DMS 273 treated with DMSO at 0.1 percent for 48 hours (cell line): ENCODE measurements around the gene DGKI.
"Not testable (repeated sequence)": the region's sequence is repeated elsewhere in the genome, so short reads cannot be mapped to it uniquely, and the experiment has no call there.

Source experiments
- DNase-seq: peaks from one replicate; lab custom pipeline; 2025; lab: John Stamatoyannopoulos, UW

Gene DGKI

GRCh38 chr7:137734221-137734620, 112.6 kb downstream of the DGKI start:
- no peak for DNase-seq

GRCh38 chr7:137732168-137732567, 114.6 kb downstream of the DGKI start:
- no peak for DNase-seq

- DNase-seq, result no peak
These were observed 115.3 kb downstream of the DGKI start for GRCh38 chr7:137731436-137731835.

GRCh38 chr7:137728426-137728825, 118.3 kb downstream of the DGKI start:
- no peak for DNase-seq

- DNase-seq, result no peak
These were observed 119.4 kb downstream of the DGKI start for GRCh38 chr7:137727413-137727812.

- DNase-seq, result no peak
These were observed 128.4 kb downstream of the DGKI start for GRCh38 chr7:137718355-137718754.

GRCh38 chr7:137717811-137718271, 128.9 kb downstream of the DGKI start:
- DNase-seq, result no peak

- DNase-seq, result no peak
These were observed 129.7 kb downstream of the DGKI start for GRCh38 chr7:137717045-137717444.

GRCh38 chr7:137716061-137716460, 130.7 kb downstream of the DGKI start:
- DNase-seq, result no peak

GRCh38 chr7:137715533-137715932, 131.2 kb downstream of the DGKI start:
- DNase-seq, result no peak

GRCh38 chr7:137715121-137715520, 131.7 kb downstream of the DGKI start:
- no peak for DNase-seq

- not testable (repeated sequence) for DNase-seq
These were observed 140.4 kb downstream of the DGKI start for GRCh38 chr7:137706330-137706729.

GRCh38 chr7:137704723-137705122, 142.1 kb downstream of the DGKI start:
- no peak for DNase-seq

- no peak for DNase-seq
These were observed 143.3 kb downstream of the DGKI start for GRCh38 chr7:137703291-137704010.

GRCh38 chr7:137696988-137697387, 149.8 kb downstream of the DGKI start:
- DNase-seq, result no peak

GRCh38 chr7:137696376-137696775, 150.4 kb downstream of the DGKI start:
- no peak for DNase-seq

GRCh38 chr7:137695942-137696341, 150.8 kb downstream of the DGKI start:
- DNase-seq, result no peak

- DNase-seq, result no peak
These were observed 151.3 kb downstream of the DGKI start for GRCh38 chr7:137695494-137695893.

- DNase-seq, result no peak
These were observed 152.4 kb downstream of the DGKI start for GRCh38 chr7:137694405-137694804.

- DNase-seq, result no peak
These were observed 154.4 kb downstream of the DGKI start for GRCh38 chr7:137692399-137692798.

- no peak for DNase-seq
These were observed 155.2 kb downstream of the DGKI start for GRCh38 chr7:137691566-137691965.

- no peak for DNase-seq
These were observed 156.1 kb downstream of the DGKI start for GRCh38 chr7:137690635-137691034.

GRCh38 chr7:137689761-137690160, 157.0 kb downstream of the DGKI start:
- no peak for DNase-seq
